GM12891 (cell line): Measurements from ENCODE around the gene PRKAG3.

Experiments used
- POLR2AphosphoS5 ChIP-seq: IDR thresholded peaks from 2 replicates; pipeline ENCODE4 v1.6.1; 2011; ENCODE audit warnings: low read depth, low read length, control low read depth
- TAF1 ChIP-seq: IDR thresholded peaks from 2 replicates; pipeline ENCODE4 v1.6.1; 2011; ENCODE audit warnings: low read depth, low read length, control low read depth

DNA sequence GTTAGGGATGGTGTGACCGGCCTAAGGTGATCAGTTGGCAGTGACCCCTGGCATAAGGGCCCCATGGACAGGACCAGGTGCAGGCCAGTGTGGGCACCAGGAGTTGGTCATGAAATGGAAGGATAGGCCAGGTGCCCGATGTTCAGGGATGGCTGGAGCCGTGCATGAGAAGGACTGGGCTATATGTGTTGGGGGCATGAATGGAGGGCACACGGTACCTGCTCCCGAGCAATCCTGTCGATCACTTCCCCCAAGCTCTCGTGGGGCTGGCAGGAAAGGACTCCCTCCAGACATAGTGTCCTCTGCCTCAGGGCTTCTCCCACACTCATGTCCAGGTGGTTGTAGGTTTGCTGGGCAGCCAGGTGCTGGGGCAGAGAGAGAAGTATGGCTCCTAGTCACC lies 7.6 kb downstream of the PRKAG3 start:
- no peak for TF ChIP-seq TAF1
- TF ChIP-seq POLR2AphosphoS5, result no peak
